ENCODE measurements around the gene ACTR1A.
"Not testable (repeated sequence)": the region's sequence is repeated elsewhere in the genome, so short reads cannot be mapped to it uniquely, and the experiment has no call there.

Gene ACTR1A

GRCh38 chr10:102514487-102515311, 12.2 kb upstream of the ACTR1A start:
- no peak for DNase-seq

DNA sequence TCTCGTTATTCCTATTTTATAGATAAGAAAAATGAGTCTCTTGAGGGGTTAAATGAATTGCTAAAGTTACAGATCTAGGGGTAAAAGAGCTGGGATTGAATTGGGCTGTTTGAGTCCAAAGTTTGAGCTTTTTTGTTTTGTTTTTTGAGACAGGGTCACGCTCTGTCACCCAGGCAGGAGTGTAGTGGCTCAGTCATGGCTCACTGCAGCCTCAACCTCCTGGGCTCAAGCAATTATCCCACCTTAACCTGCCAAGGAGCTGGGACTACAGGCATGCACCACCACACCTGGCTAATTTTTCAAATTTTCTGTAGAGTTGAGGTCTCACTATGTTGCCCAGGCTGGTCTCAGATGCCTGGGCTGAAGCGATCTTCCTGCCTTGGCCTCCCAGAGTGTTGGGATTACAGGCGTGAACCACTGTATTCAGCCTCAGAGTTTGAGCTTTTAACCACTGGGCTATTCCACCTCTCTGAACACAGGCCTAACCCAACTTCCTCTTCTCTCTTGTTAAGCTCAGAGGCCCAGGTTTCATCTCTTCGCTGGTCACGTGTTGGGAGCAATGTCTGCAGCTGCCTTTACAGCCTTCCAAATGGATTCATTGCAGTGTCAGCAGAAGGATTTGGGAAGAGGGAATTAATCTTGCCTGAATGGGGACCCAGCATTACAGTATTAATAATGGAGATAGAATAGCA, 9.2 kb upstream of the ACTR1A start:
- no peak for DNase-seq

DNA sequence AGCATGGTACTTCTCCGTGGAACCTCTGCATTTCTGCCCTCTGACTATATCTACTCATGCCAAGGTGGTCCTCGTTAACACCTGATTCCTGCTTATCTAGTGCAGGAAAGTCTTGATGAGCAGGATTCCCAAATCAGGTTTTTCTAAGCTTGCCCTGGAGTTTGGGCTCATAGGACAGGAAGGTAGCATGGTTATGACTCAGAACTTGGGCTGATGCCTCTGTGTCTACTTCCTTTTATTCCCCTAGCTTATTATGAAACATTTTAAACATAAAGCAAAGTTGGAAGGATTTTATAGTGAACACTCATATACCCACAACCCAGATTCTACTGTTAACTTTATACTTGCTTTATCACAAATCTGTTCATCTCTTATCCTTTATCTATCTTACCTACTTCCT, 6.9 kb upstream of the ACTR1A start:
- DNase-seq: no peak

- DNase-seq: peak; percentile 33
These were observed 6.0 kb upstream of the ACTR1A start for GRCh38 chr10:102508506-102508905.

DNA sequence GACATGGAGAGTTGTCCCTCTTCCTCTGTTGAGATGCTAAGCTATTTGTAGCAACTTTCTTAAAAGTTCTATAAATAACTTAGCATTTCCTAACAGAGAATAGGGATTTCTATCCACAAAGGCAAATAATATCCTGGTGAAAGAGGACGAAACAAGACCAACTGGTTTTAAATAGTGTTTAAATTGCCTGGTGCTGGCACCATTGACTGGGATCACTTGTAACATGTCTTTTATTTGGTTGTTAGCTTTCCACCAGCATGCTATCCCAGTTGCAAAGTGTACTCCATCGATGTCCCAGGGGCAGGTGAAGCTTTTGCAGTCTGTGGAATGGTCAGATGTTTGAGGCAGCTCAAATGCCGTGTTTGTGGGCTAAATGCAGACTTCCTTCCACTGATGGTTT, 5.0 kb upstream of the ACTR1A start:
- DNase-seq: no peak

DNA sequence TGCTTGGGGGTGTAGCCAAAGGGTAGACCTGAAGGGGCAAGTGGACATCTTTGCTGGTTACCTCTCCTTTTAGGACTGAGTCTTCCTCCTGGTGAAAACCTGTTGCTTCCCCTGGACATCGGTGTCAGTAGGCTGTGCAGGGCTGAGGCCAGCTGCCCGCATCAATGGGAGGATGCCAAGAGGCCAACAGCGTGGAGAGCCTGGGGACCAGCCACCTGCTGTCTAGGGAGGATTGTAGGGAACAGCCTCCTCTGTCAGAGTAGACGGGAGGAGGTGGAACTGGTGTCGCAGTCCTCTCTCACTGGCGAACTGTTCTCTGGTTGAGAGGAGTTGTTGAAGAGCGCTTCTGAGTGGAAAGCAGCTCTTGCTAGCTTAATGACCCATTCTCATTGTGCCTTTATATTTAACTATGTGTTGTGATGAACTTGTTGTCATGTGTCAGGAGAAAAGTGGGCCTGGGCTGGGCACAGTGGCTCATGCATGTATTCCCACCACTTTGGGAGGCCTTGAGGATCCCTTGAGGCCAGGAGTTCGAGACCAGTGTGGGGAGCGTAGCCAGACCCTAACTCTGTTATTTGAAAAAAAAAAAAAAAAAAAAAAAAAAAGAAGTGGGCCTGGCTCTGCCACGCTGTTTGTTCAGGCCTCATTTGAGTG, 3.1 kb upstream of the ACTR1A start:
- DNase-seq: no peak

DNA sequence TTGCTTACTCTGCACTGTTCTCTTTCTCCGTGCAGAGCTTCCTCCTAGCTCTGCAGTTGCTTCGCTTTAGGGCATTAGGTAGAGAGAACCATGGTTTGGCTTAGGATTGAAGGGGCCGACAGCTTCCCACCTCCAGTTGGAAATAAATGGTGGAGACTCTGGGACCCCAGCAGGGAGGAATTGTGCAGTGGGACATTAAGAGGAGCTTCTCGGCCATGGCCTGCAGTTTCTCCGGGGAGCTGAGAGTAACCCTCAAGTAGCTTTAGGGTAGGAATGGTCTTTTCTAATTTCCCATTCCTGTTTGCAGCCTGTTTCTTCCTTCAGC, 2.4 kb upstream of the ACTR1A start:
- DNase-seq: no peak

DNA sequence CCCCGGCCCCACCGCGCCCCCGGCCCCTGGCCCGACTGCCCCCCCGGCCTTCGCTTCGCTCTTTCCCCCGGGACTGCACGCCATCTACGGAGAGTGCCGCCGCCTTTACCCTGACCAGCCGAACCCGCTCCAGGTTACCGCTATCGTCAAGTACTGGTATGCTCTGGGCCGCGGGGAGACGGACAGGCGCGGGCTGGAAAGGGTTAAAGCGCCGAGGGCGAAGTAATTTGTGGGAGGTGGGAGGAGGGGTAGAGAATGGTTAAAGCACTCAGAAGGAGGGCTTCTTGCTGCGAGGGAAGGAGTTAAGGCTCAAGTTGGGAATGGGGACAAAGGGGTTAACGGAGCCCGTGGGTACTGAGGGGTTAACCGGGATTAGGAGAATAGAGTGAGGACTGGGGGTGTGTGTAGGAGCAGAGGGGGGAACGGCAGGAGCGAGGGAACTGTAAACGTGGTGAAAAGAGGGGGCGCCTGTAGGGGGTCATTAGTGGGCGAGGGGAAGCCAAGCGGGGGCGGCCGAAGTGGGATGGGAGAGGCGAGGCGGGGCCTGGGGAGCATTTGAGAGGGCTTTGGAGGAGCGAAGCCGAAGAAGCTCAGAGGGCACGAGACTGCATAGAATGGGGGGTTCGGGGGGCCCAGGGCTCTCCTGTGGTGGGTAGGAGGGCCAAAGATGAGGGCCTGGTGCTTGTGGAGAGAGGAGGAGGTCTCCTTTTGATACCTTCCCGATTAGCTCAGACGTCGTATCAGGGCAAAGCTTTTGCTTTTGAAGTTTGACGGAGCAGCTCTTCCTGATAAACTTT, 1.9 kb upstream of the ACTR1A start:
- DNase-seq: peak; percentile 34

DNA sequence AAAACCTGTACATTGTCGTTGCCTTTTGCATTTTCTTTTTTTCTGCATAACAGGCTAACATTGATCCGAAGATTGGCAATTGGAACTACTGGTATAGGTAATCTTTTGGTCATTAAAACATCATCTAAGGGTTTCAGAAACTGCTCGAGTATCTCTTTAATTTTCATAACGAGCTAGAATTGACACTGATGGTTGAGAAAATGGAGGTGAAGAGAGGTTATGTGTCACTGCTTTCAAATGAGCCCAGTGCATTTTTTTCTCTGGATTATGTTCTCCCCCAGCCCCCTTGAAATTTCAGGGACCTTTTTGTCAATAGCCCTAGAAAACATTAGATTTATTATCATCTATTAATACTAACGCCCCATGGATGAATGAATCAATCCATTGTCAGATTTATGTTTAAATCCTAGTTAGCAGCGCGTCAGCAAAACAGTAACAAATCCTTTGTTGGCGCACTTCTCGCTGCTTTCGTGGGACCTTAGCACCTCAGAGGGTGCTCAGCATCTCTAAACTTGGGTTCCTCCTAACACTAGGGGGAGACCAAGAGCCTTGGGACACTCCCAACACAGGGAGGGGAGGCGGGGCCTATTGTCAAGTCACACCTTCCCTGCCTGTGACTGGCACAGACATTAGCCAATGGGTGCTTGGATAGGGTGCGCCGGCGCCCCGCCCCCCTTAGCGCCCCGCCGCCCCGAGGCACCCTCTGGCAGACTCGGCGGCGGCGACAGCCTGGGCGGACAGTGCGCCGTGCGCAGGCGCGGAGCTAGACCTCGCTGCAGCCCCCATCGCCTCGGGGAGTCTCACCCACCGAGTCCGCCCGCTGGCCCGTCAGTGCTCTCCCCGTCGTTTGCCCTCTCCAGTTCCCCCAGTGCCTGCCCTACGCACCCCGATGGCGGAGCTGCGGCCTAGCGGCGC, 1.0 kb upstream of the ACTR1A start, which contains the start of gene SUFU:
Gene SUFU, plus strand, starts transcription at position 709 of the 915 bp plus-strand sequence. Its CDS starts 181 bp downstream, at position 890.
- peak; percentile 99 for DNase-seq

DNA sequence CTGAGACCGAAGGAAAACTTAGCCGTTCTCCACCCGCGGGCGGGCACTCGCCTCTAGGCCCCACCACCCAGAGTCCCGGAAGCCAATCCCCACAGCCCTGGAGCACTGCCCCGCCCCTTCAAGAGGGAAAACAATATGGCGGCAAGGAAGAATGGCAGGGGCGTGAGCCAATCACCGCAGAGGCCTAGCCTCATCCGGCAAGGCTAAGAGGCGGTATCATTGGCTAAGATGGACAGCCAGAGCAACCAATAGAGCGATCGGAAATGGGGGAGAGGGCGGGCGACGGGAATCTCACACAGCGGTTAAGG, 529 bp downstream of the ACTR1A start:
- DNase-seq: peak; percentile 100

DNA sequence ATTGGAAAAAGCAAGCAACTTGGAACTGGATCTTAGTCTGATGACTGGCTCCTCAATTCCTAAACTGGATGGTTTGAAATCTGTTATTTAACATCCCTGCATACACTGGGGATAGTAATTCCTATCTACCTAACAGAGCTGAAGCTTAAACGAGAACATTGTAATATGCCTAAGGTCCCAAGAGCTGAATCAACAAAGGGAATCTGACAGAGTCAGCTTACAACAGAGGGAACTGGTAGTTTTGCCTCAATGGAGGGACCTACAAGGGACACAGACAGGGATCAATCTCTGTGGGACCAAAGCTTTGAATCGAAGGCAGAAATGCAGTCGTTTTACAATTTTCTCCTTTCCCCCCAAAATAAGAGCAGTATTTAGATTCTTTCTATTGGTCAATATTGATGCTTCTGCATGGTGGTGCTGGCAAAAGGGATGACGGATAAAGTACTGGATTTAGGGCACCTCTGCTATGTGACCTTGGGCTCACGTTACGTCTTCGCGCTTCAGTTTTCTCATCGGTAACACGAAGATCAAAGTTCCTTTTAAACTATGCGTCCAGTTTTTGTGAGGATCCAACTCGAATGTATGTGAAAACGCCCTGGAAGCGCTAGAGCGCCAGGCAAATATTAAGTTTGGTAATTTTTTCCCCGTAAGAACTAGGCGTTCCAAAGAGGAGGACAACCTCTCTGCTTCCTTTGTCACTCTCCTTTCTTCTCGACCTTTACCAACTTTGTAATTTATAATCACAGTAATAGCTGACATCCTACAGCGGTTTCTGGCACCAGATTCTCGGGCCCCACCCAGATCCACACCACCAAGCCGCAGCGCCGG, 1.1 kb downstream of the ACTR1A start:
- no peak for DNase-seq

DNA sequence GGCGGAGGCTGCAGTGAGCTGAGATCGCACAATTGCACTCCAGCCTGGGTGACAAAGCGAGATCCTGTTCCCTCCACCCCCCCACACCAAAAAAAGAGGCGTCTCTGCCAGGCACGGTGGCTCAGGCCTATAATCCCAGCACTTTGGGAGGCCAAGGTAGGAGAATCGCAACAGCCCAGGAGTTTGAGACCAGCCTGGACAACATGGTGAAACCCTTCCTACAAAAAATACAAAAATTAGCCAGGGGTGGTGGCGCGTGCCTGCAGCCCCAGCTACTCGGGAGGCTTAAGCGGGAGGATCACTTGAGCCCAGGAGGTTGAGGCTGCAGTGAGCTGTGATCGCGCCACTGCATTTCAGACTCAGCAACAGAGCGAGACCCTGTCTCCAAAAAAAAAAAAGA, 1.8 kb downstream of the ACTR1A start:
- DNase-seq: not testable (repeated sequence)

DNA sequence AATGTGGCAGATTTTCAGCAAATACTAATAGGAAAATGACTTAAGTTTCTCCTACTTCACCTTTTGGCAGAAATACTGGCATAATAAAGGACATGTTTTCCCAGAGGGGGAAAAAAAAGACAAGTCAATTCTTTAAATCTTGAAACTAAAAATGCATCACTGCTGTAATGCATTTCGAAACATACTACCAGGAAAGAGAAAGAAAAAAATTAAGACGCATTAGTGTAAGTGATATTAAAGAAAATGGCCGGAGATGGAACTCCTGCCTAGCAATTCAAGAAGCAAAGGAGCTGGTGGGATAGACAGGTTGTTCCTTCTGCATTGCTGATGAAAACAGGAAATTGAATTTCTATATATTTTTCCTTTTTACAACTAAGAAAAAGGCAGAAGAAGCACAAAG, 3.2 kb downstream of the ACTR1A start:
- DNase-seq: no peak

GRCh38 chr10:102497545-102497944, 5.0 kb downstream of the ACTR1A start:
- no peak for DNase-seq

DNA sequence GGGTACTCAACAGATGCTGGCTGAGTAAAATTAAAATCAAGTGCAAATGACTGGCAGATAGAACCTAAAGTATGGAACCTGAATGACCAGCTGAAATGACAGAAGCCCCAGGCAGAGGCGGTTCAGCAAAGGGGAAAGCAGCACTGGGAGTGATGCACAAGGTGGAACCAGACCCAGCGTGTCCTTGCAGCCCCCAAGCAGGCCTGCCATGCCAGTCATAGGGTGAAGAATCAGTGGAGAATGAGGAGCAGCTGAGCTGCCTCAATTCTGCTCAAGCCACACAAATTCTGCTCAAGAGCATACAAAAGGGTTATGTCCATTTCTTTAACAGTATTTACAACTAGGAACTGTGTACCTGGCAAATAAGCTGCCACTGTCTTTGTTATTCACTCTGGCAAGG, 8.7 kb downstream of the ACTR1A start:
- DNase-seq: no peak

GRCh38 chr10:102492983-102493382, 9.5 kb downstream of the ACTR1A start:
- peak; percentile 71 for DNase-seq

DNA sequence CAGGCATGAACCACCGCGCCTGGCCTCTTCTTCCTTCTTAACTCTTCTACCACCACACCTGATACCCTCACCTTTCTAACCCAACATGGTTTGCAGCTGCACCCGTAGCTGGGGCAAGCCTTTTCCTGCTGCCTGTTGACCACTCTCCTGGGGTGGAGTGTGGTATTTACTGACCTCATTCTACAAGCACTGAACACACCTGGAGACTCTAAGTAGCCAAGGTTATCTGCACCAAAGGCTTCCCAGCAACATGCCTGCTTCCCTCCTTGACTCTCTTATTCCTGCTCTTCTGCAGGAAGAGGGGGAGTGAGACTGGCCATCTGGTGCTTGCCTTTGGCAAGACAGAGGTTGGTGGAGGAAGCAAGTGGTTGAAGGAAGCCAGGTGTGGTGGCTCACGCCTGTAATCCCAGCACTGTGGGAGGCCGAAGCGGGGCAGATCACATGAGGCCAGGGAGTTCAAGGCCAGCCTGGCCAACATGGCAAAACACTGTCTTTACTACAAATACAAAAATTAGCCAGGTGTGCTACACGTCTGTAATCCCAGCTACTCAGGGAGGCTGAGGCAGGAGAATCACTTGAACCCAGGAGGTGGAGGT, 10.1 kb downstream of the ACTR1A start:
- no peak for DNase-seq

DNA sequence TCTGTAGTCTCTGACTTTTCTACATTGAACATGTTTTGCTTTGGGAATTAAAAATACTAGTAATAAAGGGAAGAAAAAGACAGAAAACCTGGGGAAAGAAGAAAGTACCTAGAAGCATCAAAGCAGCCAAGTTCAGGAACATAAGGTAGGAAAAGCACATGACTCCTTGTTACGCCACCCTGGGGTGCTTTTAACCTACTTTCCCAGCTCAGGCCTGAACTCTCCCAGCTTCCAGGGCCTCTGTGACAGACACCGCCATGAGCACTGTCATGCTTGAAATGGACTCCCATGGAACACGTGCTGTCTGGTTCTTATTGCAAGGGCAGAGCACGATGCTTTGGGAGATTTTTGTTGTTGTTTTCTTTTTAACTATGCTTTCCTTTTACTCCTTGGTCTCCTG, 11.4 kb downstream of the ACTR1A start:
- DNase-seq: no peak

DNA sequence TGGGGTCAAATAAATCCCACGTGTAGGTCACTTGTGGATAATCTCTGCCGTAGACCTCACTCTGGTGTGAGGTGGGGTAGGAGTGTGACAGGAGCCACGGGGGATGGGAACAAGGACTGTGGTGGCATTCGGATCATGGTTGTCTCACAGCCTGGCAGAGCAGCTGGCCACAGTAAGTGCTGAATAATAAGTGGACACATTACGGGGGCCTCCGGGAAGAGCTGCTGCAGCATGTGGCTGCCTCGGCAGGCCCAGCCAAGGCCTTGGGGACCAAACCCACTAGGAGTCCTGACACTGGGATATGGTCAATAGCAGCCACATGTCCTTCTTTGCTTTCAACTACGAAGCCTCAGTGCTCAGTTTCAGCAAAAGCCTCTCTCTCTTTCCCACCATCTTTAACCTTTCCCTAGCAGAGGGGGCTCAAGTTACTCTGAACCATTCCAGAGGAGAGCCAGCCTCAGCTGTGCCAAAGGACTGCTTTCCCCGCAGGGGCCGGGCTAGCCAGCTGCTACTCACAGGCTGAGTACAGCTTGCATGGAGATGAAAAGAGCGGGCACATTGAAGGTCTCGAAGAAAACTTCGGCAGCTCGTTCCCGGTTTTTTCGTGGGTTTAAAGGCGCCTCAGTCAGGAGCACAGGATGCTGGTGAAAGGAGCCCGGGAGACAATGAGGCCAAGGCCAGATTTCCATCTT, 17.3 kb downstream of the ACTR1A start:
- DNase-seq: peak; percentile 10

DNA sequence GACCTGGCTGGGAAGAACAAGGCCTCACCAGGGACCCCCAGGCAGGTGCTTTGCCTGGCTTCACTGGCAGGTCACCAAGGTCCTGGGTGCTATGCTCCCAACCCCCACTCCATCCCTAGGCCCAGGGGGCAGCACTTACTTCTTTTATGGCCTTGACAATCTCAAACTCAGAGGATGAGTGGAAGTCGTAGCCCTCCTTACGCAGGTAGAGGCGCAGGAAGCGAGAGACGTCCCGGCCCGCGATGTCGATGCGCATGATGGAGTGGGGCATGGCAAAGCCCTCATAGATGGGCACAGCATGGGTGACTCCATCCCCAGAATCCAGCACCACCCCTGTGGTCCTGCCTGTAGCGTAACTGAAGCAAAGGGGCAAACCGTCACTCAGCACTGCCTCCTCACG, 18.5 kb downstream of the ACTR1A start:
- no peak for DNase-seq

Data from midbrain (tissue), 1 donor.